D721Med (cell line): ENCODE results near the gene IPO11.

Experiments used
- DNase-seq: peaks from one replicate; pipeline ENCODE4 v3.0.0; 2011; ENCODE audit warnings: low spot score; ENCODE audit not compliant: insufficient read length
- FAIRE-seq: peaks from 2 replicates; lab custom pipeline; 2011; peaks lifted over from hg19 to GRCh38; lab: Jason Lieb, UNC
- TF ChIP-seq, protein P1 (sequence below): IDR thresholded peaks from 2 replicates; pipeline ENCODE4 v1.5.1; 2012; ENCODE audit warnings: mild to moderate bottlenecking, control low read depth; ENCODE audit not compliant: insufficient read depth; ENCODE audit errors: missing control alignments

Gene IPO11

DNA sequence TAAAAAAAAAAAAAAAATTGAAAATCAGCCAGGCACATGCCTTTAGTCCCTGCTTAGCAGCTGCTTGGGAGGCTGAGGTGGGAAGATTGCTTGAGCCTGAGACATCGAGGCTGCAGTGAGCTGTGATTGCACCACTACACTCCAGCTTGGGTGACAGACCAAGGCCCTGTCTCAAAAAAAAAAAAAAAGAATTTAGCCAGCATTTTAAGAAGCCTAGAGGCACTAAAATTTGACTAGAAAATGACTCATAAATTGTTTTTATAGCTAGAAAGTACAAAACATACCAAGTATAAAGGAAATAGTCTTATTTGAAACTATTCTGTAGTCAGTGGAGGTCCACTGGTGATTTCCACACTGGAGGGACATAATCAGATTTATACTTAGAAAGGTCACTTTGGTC, 183.5 kb downstream of the IPO11 start:
- DNase-seq (no peak), FAIRE-seq (no peak)
- TF ChIP-seq, protein P1, sequence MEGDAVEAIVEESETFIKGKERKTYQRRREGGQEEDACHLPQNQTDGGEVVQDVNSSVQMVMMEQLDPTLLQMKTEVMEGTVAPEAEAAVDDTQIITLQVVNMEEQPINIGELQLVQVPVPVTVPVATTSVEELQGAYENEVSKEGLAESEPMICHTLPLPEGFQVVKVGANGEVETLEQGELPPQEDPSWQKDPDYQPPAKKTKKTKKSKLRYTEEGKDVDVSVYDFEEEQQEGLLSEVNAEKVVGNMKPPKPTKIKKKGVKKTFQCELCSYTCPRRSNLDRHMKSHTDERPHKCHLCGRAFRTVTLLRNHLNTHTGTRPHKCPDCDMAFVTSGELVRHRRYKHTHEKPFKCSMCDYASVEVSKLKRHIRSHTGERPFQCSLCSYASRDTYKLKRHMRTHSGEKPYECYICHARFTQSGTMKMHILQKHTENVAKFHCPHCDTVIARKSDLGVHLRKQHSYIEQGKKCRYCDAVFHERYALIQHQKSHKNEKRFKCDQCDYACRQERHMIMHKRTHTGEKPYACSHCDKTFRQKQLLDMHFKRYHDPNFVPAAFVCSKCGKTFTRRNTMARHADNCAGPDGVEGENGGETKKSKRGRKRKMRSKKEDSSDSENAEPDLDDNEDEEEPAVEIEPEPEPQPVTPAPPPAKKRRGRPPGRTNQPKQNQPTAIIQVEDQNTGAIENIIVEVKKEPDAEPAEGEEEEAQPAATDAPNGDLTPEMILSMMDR, result no peak

- TF ChIP-seq, protein P1, result no peak
- FAIRE-seq, result no peak
Observed at GRCh38 chr5:62596691-62597090, 184.1 kb downstream of the IPO11 start.

GRCh38 chr5:62597314-62597713, 184.8 kb downstream of the IPO11 start:
- DNase-seq, result no peak
- TF ChIP-seq, protein P1, result no peak
- FAIRE-seq, result no peak

More at GRCh38 chr5:62596691-62597090, 184.1 kb downstream of the IPO11 start:
- no peak for DNase-seq

DNA sequence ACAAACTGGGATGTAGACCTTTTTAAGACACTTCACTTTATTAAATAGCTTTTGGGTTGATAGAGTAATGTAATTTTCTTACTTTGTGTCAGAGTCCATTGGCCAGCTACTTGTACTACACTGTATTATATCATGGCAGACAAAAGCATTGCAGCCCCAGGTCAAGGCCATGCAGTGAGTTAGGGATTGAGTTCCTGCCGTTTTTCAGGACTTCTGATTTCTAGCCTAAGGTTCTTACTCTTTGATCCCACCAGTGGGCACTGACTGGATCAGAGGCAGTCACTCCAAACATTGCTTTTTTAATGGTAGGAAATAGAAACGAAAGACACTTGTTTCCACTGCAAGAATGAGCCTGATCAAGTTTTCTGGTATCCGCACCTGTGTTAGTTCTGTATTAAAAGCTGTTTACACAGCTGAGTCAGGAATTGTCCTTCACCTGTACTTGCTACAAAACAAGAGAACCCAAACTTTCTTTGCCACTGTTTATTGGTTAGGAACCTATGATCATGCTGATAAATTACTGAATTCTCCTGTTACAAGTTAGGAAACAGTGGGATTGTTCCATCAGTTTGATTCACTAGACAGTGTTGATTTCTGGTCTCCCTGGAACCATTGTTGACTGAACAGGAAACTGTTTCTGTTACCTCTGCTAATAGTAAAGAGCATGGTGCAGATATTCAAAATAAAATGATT, 188.1 kb downstream of the IPO11 start:
- TF ChIP-seq, protein P1, result no peak
- no peak for FAIRE-seq
- no peak for DNase-seq

GRCh38 chr5:62603934-62604333, 191.4 kb downstream of the IPO11 start:
- TF ChIP-seq, protein P1, result no peak
- no peak for FAIRE-seq

GRCh38 chr5:62605638-62606037, 193.1 kb downstream of the IPO11 start:
- DNase-seq (no peak), FAIRE-seq (no peak)
- TF ChIP-seq, protein P1, result no peak

More at GRCh38 chr5:62603934-62604333, 191.4 kb downstream of the IPO11 start:
- DNase-seq, result no peak

DNA sequence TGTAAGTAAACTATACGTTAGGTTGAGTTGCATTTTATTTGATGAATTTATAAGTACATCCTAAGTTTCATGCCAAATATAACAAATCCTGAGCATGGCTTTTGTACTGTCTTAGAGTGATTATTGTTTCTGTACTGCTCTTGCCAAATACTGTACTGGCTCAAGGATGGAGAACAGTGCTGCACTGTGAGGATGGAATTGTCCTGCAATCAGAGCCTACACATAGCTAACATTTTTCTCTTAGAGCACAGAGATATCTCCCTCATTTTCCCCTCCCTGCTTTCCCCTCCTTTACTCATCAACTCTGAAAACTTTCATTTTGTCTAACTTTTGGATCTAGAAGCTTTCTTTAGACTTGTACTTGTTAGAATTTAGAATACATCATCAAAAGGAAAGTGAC, 194.3 kb downstream of the IPO11 start:
- TF ChIP-seq, protein P1, result no peak
- DNase-seq (no peak), FAIRE-seq (no peak)
